Measurements from ENCODE around the gene KRI1.

The KRI1 gene

DNA sequence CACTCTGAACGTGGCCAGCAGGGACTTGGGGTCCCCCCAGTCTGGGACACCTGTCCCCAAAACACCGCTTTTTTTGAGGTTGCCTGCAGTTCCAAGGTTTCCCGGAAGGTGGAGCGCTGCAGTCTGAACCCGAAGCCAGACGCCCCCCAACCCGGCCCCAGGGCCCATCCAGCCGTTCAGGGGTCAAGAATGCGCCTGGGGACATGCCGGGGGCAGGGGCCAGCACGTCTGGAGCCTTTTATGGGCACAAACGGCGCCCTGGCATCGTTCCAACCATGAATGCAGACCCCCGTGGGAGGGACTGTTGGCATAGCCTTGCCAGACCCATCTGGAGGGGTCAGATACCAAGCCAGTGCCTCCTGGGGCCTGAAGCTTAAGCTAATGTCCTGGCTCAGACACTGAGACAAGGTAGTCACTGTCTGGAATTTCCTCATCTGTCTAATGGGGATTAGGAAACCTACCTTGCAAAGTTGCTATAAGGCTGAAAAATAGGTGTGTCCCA lies 55.5 kb downstream of the KRI1 start:
- H4K8ac ChIP-seq (ENCODE audit: low read depth, low read length): no peak overlapping the region
- H3K23ac ChIP-seq (ENCODE audit: low read length): no peak overlapping the region
- DNase-seq: peak; percentile 87 to 92
- no peak overlapping the region for H2BK5ac ChIP-seq (ENCODE audit: low read depth, low read length, poor library complexity)
- peak overlapping the region; percentile 2 for H4K12ac ChIP-seq (ENCODE audit: low read depth, low read length)
- WGBS (ENCODE audit: extremely low coverage, insufficient coverage, insufficient read length): no CpG with 5 or more reads among the region's 15 CpGs
- no peaks in the 10 kb centered on the region for H3K79me2 ChIP-seq (ENCODE audit: control insufficient read depth, insufficient read depth, low read length, poor library complexity)
- peak overlapping the region; percentile 25 for H2AFZ ChIP-seq (ENCODE audit: insufficient read depth, low read length, poor library complexity)
- peaks cover 4% of the 10 kb centered on the region for H3K9me3 ChIP-seq (ENCODE audit: insufficient read depth, low read depth, low read length)
- H2BK12ac ChIP-seq (ENCODE audit: low read length): no peak overlapping the region
- no peak overlapping the region for H3K4ac ChIP-seq (ENCODE audit: low read depth, low read length)
- H2BK120ac ChIP-seq (ENCODE audit: insufficient read depth, low read length, poor library complexity): no peak overlapping the region
- no peak overlapping the region for H3K14ac ChIP-seq (ENCODE audit: low read length)
- H3K79me1 ChIP-seq (ENCODE audit: low read length): no peaks in the 10 kb centered on the region
- H3K4me1 ChIP-seq (ENCODE audit: control insufficient read depth in 1 of 2, insufficient read depth in 2 of 2, low read length in 2 of 2): peaks cover 6% of the 10 kb centered on the region in 2 experiments
- H3K4me2 ChIP-seq (ENCODE audit: low read length): peak overlapping the region; percentile 38
- H4K91ac ChIP-seq (ENCODE audit: low read depth, low read length): peak overlapping the region; percentile 7
- H3K4me3 ChIP-seq (ENCODE audit: low read depth, low read length): no peak overlapping the region
- no peak overlapping the region for H3K27ac ChIP-seq (ENCODE audit: low read depth, low read length)
- no peak overlapping the region for H2AK5ac ChIP-seq (ENCODE audit: low read length)
- no peaks in the 10 kb centered on the region for H3K27me3 ChIP-seq (ENCODE audit: insufficient read depth, low read length)
- H3K36me3 ChIP-seq (ENCODE audit: control insufficient read depth in 1 of 2, insufficient read depth in 2 of 2, low read length in 2 of 2): no peaks in the 10 kb centered on the region
- H3K18ac ChIP-seq (ENCODE audit: low read length): no peak overlapping the region
- H3K9ac ChIP-seq (ENCODE audit: low read length): no peak overlapping the region

DNA sequence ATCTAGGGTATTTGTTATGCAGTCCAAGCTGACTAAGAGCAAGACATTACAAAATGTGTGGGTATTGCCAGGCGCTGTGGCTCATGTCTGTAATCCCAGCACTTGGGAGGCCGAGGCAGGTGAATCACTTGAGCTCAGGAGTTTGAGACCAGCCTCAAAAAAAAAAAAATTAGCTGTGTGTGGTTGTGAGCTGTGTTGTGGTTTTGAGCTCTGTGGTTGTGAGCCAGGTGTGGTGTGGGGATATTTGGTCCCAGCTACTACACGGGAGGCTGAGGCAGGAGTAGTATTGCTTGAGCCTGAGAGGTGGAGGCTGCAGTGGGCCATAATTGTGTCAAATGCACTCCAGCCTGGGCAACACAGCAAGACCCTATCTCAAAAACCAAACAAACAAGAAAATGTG lies 57.1 kb downstream of the KRI1 start:
- no peaks in the 10 kb centered on the region for H3K79me1 ChIP-seq (ENCODE audit: low read length)
- WGBS (ENCODE audit: extremely low coverage, insufficient coverage, insufficient read length): no CpG with 5 or more reads among the region's 3 CpGs
- H2BK120ac ChIP-seq (ENCODE audit: insufficient read depth, low read length, poor library complexity): no peak overlapping the region
- H3K14ac ChIP-seq (ENCODE audit: low read length): no peak overlapping the region
- H3K4ac ChIP-seq (ENCODE audit: low read depth, low read length): no peak overlapping the region
- H4K8ac ChIP-seq (ENCODE audit: low read depth, low read length): no peak overlapping the region
- no peak overlapping the region for H3K27ac ChIP-seq (ENCODE audit: low read depth, low read length)
- H3K4me1 ChIP-seq (ENCODE audit: control insufficient read depth in 1 of 2, insufficient read depth in 2 of 2, low read length in 2 of 2): peaks cover 6% of the 10 kb centered on the region in 2 experiments
- H2AK5ac ChIP-seq (ENCODE audit: low read length): no peak overlapping the region
- no peak overlapping the region for H2BK5ac ChIP-seq (ENCODE audit: low read depth, low read length, poor library complexity)
- H3K18ac ChIP-seq (ENCODE audit: low read length): no peak overlapping the region
- H3K79me2 ChIP-seq (ENCODE audit: control insufficient read depth, insufficient read depth, low read length, poor library complexity): no peaks in the 10 kb centered on the region
- H3K4me2 ChIP-seq (ENCODE audit: low read length): no peak overlapping the region
- H3K23ac ChIP-seq (ENCODE audit: low read length): no peak overlapping the region
- no peak overlapping the region for H4K91ac ChIP-seq (ENCODE audit: low read depth, low read length)
- DNase-seq: peak; percentile 32 to 62
- H2AFZ ChIP-seq (ENCODE audit: insufficient read depth, low read length, poor library complexity): no peak overlapping the region
- no peaks in the 10 kb centered on the region for H3K27me3 ChIP-seq (ENCODE audit: insufficient read depth, low read length)
- H3K4me3 ChIP-seq (ENCODE audit: low read depth, low read length): no peak overlapping the region
- no peak overlapping the region for H3K9ac ChIP-seq (ENCODE audit: low read length)
- no peak overlapping the region for H4K12ac ChIP-seq (ENCODE audit: low read depth, low read length)
- H3K36me3 ChIP-seq (ENCODE audit: control insufficient read depth in 1 of 2, insufficient read depth in 2 of 2, low read length in 2 of 2): no peaks in the 10 kb centered on the region
- H3K9me3 ChIP-seq (ENCODE audit: insufficient read depth, low read depth, low read length): no peaks in the 10 kb centered on the region
- no peak overlapping the region for H2BK12ac ChIP-seq (ENCODE audit: low read length)

DNA sequence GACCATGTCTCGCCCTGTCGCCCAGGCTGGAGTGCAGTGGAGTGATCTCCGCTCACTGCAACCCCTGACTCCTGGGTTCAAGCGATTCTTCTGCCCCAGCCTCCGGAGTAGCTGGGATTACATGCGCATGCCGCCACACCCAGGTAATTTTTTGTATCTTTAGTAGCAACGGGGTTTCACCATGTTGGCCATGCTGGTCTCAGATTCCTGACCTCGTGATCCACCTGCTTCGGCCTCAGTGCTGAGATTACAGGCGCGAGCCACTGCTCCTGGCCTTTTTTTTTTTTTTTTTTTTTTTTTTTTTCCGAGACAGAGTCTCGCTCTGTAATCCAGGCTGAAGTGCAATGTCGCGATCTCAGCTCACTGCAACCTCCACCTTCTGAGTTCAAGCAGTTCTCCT lies 57.8 kb downstream of the KRI1 start:
- Histone ChIP-seq H3K27ac (ENCODE audit: low read depth, low read length) (no peak overlapping the region), H2BK12ac (ENCODE audit: low read length) (no peak overlapping the region), H3K18ac (ENCODE audit: low read length) (no peak overlapping the region), H3K27me3 (ENCODE audit: insufficient read depth, low read length) (no peaks in the 10 kb centered on the region), H3K79me2 (ENCODE audit: control insufficient read depth, insufficient read depth, low read length, poor library complexity) (peaks cover 2% of the 10 kb centered on the region), H2AFZ (ENCODE audit: insufficient read depth, low read length, poor library complexity) (no peak overlapping the region), H4K12ac (ENCODE audit: low read depth, low read length) (no peak overlapping the region), H3K14ac (ENCODE audit: low read length) (no peak overlapping the region), H3K4me1 (ENCODE audit: control insufficient read depth in 1 of 2, insufficient read depth in 2 of 2, low read length in 2 of 2) (peaks cover 6 to 8% of the 10 kb centered on the region in 2 experiments), H4K91ac (ENCODE audit: low read depth, low read length) (no peak overlapping the region), H3K4ac (ENCODE audit: low read depth, low read length) (no peak overlapping the region), H3K36me3 (ENCODE audit: control insufficient read depth in 1 of 2, insufficient read depth in 2 of 2, low read length in 2 of 2) (no peaks in the 10 kb centered on the region), H4K8ac (ENCODE audit: low read depth, low read length) (no peak overlapping the region), H3K9me3 (ENCODE audit: insufficient read depth, low read depth, low read length) (no peaks in the 10 kb centered on the region), H3K4me2 (ENCODE audit: low read length) (no peak overlapping the region), H3K79me1 (ENCODE audit: low read length) (peaks cover 4% of the 10 kb centered on the region), H2BK120ac (ENCODE audit: insufficient read depth, low read length, poor library complexity) (no peak overlapping the region), H2AK5ac (ENCODE audit: low read length) (no peak overlapping the region), H3K9ac (ENCODE audit: low read length) (no peak overlapping the region), H3K23ac (ENCODE audit: low read length) (no peak overlapping the region), H2BK5ac (ENCODE audit: low read depth, low read length, poor library complexity) (no peak overlapping the region), H3K4me3 (ENCODE audit: low read depth, low read length) (no peak overlapping the region)
- WGBS (ENCODE audit: extremely low coverage, insufficient coverage, insufficient read length): no CpG with 5 or more reads among the region's 16 CpGs
- DNase-seq: peak; percentile 66 to 82

DNA sequence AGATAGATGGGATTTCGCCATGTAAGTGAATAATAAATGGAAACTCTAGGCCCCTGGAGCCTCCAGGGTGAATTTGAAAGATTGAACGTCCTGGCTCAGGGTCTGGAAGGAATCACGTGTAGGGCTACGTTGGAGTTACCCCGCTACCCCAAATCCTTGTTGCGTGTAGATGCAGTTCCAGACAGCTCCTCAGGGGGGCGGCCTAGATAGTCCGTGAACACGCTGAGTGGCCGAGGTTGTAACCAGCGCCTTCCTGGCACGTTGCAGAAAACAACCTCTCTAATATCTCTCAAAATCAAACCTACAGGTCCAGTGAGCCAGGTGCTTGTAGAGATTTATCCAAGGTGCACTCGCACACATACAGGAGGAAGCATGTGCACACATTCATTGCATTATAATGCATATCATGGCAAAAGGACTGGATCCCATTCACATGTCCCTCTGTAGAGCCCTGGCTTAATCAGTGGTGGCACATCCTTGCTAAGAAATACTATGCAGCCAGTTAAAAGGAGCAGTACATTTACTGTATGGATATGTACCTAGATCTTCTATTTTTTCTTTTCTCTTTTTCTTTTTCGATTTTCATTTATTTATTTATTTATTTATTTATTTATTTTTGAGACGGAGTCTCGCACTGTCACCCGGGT lies 60.1 kb downstream of the KRI1 start:
- no peak overlapping the region for H4K91ac ChIP-seq (ENCODE audit: low read depth, low read length)
- H2AFZ ChIP-seq (ENCODE audit: insufficient read depth, low read length, poor library complexity): no peak overlapping the region
- no peak overlapping the region for H3K4me3 ChIP-seq (ENCODE audit: low read depth, low read length)
- no peak overlapping the region for H3K27ac ChIP-seq (ENCODE audit: low read depth, low read length)
- no peak overlapping the region for H3K4me2 ChIP-seq (ENCODE audit: low read length)
- no peak overlapping the region for H2BK5ac ChIP-seq (ENCODE audit: low read depth, low read length, poor library complexity)
- H3K4ac ChIP-seq (ENCODE audit: low read depth, low read length): no peak overlapping the region
- no peak overlapping the region for H3K18ac ChIP-seq (ENCODE audit: low read length)
- H2BK12ac ChIP-seq (ENCODE audit: low read length): no peak overlapping the region
- no peaks in the 10 kb centered on the region for H3K27me3 ChIP-seq (ENCODE audit: insufficient read depth, low read length)
- no peak overlapping the region for H3K9ac ChIP-seq (ENCODE audit: low read length)
- H3K36me3 ChIP-seq (ENCODE audit: control insufficient read depth in 1 of 2, insufficient read depth in 2 of 2, low read length in 2 of 2): no peaks in the 10 kb centered on the region
- no CpG with 5 or more reads among the region's 17 CpGs for WGBS (ENCODE audit: extremely low coverage, insufficient coverage, insufficient read length)
- no peaks in the 10 kb centered on the region for H3K9me3 ChIP-seq (ENCODE audit: insufficient read depth, low read depth, low read length)
- H4K12ac ChIP-seq (ENCODE audit: low read depth, low read length): no peak overlapping the region
- DNase-seq: peak; percentile 62 to 89
- H3K4me1 ChIP-seq (ENCODE audit: control insufficient read depth in 1 of 2, insufficient read depth in 2 of 2, low read length in 2 of 2): peaks cover 10 to 14% of the 10 kb centered on the region in 2 experiments
- peaks cover 16% of the 10 kb centered on the region for H3K79me2 ChIP-seq (ENCODE audit: control insufficient read depth, insufficient read depth, low read length, poor library complexity)
- H3K14ac ChIP-seq (ENCODE audit: low read length): no peak overlapping the region
- peaks cover 17% of the 10 kb centered on the region for H3K79me1 ChIP-seq (ENCODE audit: low read length)
- H2AK5ac ChIP-seq (ENCODE audit: low read length): no peak overlapping the region
- no peak overlapping the region for H4K8ac ChIP-seq (ENCODE audit: low read depth, low read length)
- no peak overlapping the region for H3K23ac ChIP-seq (ENCODE audit: low read length)
- no peak overlapping the region for H2BK120ac ChIP-seq (ENCODE audit: insufficient read depth, low read length, poor library complexity)

Data from trophoblast cell (in vitro differentiated cells and primary cell).